GM19238 (cell line): Measurements from ENCODE around the gene FKBP4.

Experiments
- DNase-seq: peaks from one replicate; pipeline ENCODE4 v3.0.0; 2011; ENCODE audit warnings: low spot score; ENCODE audit not compliant: insufficient read length

Gene FKBP4

DNA sequence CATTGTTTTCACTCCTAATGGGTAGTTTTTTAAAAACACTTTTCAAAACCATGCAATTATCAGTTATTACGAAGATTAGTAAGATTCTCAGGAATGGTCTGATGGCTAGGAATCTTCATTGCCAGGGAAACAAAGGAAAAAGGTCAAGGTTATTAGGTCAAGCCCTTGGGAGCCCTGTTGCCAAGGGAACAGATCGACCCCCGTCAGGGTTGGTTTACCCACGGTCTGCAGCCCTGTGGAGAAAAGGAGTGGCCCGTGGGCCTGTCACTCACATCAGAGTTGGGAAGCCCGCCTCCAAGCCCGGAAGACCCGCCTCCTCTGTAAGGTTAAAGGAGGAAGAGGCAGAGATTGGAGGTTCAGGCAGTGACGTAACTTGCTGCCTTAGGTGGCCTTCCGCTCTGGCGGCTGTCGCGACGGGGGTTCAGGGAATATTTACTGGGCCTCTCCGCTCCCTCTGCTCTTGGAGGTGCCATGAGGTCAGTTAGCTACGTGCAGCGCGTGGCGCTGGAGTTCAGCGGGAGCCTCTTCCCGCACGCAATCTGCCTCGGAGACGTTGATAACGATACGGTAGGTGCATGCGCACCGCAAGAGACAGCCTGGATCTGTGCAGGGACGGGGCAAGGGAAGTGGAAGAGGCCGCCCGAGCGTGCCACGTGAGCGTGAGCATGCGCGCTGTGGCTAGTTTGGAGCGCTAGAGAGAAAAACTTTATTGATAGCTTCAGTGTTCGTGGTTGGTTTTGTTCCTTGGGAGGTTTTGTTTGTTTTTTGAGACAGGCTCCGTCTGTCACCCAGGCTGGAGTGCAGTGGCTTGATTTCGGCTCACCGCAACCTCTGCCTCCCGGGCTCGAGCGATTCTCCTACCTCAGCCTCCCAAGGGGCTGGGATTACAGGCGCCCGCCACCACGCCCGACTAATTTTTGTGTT is 17.8 kb downstream of the FKBP4 start, which contains the start of gene ITFG2:
Gene ITFG2, plus strand, starts transcription at position 379 of the 924 bp plus-strand sequence. Its CDS starts 93 bp downstream, at position 472.
- DNase-seq = peak; percentile 91

- peak; percentile 59 for DNase-seq
These were observed 18.7 kb downstream of the FKBP4 start for GRCh38 chr12:2813214-2814185.

DNA sequence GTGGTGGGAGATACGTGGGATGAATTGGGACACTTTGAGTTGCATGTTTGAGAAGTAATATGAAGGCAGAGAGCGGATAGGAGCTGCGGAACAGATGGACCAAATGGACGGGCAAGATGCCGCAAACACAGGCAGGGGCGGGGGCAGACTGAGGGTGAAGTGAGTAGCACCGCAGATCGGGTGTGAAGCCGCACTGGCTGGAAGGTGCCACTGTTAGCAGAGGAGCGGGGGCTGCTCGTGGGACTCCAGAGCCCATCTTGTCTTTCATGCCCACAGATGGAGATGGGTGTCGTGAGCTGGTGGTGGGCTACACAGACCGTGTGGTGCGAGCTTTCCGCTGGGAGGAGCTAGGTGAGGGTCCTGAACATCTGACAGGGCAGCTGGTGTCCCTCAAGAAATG is 25.0 kb downstream of the FKBP4 start:
- no peak for DNase-seq

- DNase-seq = no peak
These were observed 25.7 kb downstream of the FKBP4 start for GRCh38 chr12:2820432-2820831.

- no peak for DNase-seq
These were observed 28.7 kb downstream of the FKBP4 start for GRCh38 chr12:2823483-2823882.

DNA sequence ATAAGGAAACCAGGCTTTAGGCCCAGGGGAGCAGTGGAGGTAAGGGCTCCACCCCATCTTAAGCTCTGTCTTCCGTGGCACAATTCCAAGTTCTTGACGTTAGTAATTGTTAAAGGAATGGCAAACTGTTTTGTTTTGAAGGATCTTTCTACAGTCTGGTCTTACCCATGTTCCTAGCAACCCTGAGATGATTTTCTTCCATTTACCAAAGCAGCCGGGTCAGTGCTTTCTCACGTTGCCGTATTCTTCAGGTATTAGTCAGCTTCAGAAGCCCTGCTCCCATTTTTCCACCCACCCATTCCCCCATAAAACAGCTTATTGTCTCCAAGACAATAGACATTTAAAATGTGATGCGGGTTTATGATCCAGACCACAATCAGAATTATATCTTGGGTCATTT is 29.8 kb downstream of the FKBP4 start:
- DNase-seq = no peak

DNA sequence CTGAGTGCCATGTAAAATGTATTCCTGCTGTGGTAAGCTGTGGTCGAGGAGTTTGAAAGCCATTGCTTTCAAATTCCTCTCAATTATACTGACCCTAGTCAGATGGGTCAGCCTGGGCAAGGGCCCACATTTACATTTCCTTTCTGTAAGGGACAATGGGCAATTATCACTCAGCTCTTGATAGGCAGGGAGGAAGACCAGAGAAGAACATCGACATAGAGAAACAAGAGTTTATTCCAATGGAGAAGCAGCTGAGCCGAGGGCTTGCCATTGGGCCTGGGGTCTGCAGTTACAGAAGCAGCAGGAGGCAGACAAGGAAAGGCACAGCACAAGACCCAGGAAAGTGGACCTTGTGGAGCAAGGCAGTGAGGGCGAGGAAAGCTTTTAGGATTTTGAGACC is 30.4 kb downstream of the FKBP4 start:
- no peak for DNase-seq

DNA sequence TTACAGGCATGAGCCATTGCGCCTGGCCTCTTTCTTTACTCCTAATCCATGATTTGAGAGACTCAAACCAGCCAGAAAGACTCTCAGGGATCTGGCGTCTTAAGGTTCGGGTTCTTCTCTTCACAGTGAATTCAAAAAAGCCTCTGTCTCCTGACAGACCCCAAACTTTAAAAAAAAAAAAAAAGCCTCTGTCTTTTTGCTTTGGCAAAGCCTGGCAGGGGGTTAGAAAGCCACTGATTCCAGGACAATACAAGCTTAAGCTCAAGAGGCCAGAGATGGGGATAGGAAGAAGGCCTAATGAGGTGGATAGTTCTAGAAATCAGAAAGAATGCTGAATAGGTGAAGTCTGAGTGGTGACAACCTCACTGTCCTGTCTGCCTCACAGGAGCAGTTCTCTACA is 31.3 kb downstream of the FKBP4 start:
- no peak for DNase-seq

DNA sequence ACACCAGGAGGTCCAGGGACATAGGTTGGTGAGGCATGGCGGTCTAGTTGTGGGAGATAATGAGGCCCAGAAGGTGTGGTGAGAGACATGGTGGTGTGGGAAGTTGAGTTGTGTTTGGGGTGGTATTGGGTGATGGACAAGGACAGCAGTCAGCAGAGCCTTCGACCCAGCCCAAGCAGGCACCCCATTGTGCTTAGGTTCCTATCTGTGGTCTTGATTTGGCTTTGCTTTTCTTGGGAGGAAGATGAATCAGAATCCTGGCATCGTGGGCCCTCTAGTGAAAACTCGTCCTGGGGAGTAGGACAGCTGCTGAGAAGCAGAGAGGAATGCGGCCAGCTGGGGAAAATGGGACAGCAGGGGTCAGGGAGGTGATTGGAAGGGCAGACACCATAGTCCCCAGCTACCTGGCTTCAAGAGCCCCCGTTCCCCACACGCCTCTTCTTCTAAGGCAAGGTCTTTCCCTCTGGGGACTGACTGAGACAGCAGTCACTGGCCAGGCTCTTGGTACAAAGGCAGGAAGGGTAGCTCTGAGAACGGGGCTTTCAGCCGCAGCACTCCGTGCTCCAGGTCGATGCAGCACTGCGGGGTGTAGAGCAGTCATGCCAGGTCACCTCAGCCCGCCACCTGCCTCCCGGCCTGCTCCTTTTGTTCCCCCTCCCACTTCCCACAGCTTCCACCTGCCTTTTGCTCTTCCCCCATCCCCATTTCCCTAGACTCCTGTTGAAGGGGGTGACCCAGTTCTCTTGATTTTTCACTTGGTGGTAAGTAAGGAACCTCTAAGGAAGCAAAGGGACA is 32.1 kb downstream of the FKBP4 start:
- DNase-seq = no peak

GRCh38 chr12:2829275-2829674 is 34.5 kb downstream of the FKBP4 start:
- no peak for DNase-seq

DNA sequence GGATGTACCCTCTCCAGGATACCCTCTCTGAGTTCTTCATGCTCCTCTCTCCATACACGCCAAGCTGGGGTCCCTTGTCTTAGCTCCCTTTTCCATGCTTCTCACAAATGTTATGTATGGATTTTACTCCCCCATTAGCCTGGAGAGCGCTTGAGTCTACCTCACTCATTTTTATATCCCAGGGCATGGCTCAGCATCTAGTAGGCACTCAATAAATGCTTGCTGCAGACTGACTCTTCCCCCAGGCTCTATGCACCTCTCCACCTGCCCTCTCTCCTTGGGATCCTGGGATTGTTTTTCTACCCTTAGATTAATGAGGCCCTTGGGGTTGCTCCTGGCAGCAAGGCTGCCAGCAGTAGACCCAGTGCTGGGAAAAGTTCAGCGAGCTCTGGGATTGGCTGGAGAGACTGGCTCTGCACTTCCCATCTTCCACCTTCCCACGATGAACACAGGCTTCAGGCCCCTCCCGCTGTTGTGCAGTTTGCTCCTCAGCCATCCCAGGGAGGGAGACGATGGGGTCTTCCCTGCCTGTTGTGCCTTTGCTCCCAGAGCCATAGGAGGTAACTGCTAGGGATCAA is 37.9 kb downstream of the FKBP4 start:
- DNase-seq = no peak

DNA sequence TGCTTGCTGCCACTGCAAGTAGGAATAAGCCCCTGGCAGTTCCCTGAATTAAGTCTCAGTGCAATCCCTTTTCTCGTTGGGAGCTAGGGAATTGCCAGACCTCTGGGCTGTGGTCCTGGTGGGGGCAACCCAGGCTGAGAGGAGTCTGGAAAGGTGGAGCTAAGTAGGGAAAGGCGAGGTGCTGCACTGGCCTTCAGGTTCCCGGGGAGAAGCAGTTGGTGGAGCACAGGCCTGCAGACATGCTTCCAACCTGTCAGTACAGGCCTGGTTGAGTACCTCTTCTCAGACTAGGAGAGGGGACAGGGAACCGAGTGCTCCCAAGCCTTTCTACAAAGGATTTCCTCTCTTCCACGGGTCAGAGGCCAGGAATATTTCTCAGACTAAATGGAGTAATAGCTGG is 38.6 kb downstream of the FKBP4 start:
- no peak for DNase-seq

DNA sequence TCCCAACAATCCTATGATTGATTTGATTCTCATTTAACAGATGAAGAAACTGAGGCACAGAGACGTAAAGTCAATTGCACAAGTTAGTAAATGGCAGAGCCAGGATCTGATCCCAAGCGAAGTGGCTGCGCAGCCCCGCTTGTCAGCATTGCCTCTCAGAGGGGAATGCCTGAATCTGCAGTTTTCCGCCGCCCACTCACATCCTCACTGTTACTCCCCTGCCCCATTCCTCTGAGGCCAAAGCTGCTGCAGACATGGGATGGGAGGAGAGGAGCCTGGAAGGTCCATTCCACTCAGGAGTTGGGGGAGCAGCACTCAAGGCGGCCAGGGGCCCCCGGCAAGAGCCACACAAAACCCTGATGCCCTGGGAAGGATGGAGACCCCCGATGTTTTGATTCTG is 39.0 kb downstream of the FKBP4 start:
- DNase-seq = no peak

GRCh38 chr12:2834581-2835491 is 40.1 kb downstream of the FKBP4 start, which contains the start of gene NRIP2:
NRIP2 (minus strand) TSS chr12:2835035; CDS start chr12:2834983, 52 bp downstream.
- DNase-seq = no peak

DNA sequence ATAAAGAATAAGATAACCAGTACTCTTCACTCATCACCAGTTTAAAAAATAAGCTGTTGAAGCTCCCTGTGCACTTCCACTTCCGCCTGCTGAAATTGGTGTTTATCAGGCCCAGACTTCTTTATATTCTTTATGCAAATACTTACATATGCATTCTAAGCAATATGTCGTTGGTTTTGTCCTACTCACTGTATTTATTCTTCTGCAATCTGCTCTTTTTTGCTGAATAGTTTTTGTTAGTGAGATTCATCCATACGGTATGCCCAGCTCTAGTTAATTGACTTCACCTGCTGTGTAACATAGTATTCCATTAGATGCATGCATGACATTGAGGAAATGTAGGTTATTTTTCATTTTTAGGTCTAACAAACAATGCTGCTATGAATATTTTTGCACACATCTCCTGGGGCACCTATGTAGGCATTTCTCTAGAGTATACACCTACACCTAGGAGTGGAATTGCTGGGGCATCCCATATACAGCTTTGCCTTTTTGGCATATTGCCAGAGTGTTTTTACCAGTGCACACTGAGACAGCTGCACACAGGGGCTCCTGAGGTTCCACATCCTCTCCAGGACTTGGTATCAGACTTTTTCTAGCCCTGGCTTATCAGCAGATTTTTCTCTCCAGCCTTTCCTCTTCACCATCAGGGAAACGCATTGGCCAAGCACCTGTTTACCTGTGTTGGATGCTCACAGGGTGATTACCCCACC is 41.1 kb downstream of the FKBP4 start:
- DNase-seq = no peak

DNA sequence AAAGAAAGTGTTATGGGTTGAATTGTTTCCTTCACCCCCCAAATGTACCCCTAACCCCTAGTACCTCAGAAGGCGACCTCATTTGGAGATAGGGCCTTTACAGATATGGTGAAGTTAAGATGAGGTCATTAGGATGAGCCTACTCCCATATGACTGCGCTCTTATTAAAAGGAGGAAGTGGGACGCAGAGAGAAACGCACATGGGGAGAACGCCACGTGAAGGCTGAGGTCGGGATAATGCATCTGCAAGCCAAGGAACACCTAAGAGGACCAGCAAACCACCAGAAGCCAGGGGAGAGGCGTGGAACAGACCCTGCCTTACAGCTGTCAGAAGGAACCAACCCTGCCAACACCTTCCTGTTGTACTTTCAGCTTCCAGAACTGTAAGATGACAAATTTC is 41.8 kb downstream of the FKBP4 start:
- DNase-seq = no peak

DNA sequence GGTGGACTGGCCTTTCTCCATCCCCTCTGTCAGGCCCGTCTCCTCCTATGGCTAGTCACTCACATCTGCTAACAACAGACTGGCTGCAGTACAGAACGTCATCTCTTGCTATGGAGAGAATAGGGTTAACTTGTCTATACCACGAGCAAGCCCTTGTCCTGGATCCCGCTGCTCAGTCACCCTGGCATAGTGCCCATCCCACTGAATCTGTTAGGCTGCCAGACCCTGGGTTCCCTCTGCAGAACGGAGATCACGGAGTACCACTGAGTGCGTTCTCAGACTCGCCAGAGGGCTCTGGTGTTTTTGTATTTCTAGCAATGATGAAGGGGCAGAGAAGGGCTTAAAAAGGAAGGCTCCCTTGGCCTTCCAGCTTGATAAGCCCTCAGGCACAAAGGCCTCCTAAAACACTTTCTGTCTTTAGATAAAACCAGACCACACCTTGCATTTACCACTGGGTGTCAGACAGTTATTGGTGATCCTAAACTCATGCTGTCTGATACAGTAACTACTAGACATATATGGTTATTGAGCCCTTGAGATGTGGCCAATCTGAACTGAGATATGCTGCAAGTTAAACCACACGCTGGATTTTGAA is 46.4 kb downstream of the FKBP4 start:
- DNase-seq = no peak

GRCh38 chr12:2842948-2843347 is 48.2 kb downstream of the FKBP4 start:
- DNase-seq = no peak

GRCh38 chr12:2844786-2845185 is 50.0 kb downstream of the FKBP4 start:
- DNase-seq = no peak
